Right renal cortex interstitium (tissue), 3 donors: ENCODE measurements around the gene SPOP. TPM values are rescaled to one million over a fixed set of nuclear protein-coding genes. Genes with fewer than 3 reads are reported as not detected.
"Not testable (repeated sequence)": the region's sequence is repeated elsewhere in the genome, so short reads cannot be mapped to it uniquely, and the experiment has no call there.

Source experiments
- DNase-seq, 3 donors: peaks; one replicate each; pipeline ENCODE4 v3.0.0-alpha.2; 2013; ENCODE audit warnings: low read depth in 3 of 3, low spot score in 2 of 3
- polyA plus RNA-seq, 3 donors: library from polyadenylated mRNA; unstranded; fragments of 120-200 nt; gene quantifications; one replicate each; pipeline ENCODE4 v1.2.1, GENCODE V29; 2013; ENCODE audit not compliant: insufficient read length in 3 of 3

Gene SPOP
- 10 to 100 TPM; 62.8 to 70.9 (median 65.7) TPM for polyA plus RNA-seq

DNA sequence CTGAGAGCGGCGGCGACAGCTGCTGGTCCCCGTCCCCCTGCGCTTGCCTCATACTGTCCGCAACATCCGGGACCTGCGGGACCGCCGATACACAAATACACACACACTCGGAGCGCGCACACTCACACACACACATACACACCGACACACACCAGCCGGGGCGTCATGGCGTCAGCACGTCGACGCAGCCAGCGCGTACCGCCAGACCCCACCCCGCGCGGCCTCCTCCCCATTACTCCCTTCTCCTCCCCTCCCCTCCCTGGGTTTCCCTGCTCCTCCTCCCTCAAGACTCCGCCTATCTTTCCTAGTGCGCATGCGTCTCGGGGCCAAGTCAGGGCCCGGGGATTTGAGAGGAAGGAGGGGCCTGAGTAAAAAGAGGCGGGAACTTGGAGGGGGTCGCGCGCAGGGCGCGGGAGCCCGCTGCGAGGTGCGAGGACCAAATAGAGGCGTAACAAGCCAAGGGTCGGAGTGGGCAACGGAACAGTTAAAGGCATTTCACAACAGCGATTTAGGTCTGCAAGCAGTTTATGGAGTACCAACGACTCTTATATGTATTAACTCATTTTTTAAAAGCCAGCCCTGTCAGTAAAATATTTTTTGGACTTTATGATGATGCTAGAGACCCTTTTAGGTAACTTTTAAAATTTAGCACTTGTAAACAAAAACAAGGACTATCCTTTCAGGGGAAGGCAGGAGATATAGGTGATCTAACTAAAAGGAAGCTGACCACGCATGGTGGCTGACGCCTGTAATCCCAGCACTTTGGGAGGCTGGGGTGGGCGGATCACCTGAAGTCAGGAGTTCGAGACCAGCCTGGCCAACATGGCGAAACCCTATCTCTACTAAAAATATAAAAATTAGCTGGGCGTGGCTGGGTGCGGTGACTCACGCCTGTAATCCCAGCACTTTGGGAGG, at the start of gene SPOP:
SPOP (minus strand) TSS at position 165 of the 915 bp plus-strand sequence. CDS start 55,287 bp downstream, outside the sequence.
- peak; percentile 97 to 99 (median 98) for DNase-seq

DNA sequence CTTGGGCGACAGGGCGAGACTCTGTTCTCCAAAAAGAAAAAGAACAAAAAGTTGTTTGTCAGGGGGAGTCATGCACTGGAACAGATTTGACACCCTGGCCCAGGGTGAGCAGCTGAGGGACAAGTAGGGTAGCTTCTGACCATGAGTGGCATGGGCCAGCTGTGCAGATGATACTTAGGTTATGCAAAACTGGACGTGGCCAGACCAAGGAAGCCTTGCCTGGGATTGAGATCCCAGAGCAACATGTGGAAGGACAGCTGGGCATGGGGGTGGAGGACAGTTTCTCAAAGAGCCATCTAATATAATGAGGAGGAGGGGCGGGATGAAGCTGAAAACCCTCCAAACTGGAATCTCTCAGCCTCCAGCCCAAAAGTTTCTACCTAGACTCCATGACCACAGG, 49.5 kb upstream of the SPOP start:
- no peak for DNase-seq

DNA sequence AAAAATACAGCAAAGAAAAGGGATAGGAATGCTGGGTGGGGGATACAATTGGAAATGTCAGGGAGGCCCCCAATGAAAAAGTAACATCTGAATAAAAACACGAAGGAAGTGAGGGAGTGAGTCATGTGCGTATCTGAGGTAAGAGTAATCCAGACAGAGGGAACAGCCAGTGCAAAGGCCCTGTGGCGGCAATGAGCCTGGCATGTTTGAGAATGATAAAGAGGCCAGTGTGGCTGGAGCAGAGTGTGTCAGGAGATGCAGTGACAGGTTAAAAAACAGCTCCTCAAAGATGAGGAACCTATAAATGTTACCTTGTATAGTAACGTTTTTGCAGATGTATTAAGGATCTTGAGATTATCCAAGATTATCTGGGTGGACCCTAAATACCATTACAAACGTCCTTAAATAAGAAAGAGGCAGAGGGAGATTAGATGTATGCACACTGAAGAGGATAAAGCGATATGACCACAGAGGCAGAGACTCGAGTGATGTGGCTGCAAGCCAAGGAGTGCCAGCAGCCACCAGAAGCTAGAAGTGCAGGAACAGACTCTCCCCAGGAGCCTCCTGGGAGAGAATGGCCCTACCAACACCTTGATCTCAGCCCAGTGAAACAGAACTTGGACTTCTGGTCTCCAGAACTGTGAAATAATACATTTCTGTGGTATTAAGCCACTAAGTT, 47.7 kb upstream of the SPOP start:
- no peak for DNase-seq

DNA sequence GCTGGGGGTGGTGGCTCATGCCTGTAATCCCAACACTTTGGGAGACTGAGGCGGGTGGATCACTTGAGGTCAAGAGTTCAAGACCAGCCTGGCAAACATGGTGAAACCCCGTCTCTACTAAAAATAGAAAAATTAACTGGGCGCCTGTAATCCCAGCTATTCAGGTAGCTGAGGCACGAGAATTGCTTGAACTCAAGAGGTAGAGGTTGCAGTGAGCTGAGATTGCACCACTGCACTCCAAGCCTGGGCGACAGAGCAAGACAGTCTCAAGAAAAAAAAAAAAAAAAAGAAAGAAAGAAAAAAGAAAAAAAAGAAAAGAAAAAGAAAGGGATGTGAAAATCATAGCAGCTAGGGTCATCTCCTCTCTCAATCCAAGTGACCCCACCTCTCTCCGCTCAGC, 46.7 kb upstream of the SPOP start:
- DNase-seq, result not testable (repeated sequence)

DNA sequence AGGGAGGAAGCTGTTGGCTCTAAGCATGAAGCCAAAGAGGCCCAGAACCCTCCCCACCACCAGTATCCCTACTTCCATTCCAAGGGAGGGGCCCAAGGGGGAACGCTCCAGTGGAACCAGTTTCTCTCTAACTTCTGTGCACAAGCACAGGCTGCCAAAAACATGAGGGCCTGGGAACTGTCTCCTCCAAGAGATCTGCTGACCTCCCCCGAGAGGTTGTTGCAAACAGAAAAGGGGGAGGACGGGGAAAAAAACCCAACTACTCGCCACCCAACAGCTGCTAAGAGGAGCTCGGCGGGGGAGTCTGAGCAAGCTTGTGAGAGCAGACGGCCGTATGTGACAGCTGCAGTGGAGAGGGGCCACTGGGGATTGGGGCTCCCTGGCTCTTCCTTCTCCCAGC, 45.5 kb upstream of the SPOP start:
- peak; percentile 25 to 56 (median 39) for DNase-seq

DNA sequence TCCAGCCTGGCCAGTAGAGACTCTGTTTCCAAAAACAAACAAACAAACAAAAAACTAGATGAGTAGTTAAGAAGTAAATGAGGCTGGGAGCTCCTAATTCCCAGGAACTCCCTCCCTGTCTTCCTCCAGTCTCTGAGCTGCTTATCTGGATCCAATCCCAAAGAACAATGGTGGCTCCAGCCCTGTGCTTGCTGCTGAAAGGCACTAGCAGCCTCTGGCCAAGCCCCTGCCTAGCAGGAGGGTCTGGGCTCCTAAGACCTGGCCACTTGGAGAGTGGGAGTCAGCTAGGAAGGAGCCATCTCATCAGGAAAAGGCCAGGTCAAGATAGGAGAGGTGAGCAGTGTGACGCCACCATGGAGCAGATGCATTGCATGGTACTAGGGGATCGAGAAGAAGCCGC, 44.2 kb upstream of the SPOP start:
- DNase-seq, result no peak

DNA sequence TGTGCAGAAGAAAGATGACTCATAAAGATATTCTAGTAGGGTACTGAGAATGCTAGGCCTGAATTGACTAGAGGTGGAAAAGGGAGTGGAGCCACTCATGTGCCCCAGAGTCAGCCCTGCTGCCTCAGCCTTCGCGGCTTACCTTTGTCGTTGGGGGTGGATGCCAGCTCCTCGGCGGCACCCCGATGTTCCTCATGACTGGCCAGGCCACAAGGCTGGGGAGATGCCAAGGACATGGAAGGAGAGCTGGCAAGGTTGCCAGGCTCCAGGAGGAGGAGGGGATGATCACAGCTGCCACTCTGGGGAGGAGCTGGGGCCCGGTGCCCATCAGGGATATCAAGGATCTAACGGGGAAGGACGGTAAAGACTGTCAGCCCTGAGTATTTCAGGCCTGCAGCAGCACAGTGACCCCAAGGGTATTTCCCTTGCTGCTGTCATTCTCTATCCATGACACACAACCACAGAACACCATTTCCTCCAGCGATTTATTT, 39.5 kb upstream of the SPOP start:
- DNase-seq, result no peak

DNA sequence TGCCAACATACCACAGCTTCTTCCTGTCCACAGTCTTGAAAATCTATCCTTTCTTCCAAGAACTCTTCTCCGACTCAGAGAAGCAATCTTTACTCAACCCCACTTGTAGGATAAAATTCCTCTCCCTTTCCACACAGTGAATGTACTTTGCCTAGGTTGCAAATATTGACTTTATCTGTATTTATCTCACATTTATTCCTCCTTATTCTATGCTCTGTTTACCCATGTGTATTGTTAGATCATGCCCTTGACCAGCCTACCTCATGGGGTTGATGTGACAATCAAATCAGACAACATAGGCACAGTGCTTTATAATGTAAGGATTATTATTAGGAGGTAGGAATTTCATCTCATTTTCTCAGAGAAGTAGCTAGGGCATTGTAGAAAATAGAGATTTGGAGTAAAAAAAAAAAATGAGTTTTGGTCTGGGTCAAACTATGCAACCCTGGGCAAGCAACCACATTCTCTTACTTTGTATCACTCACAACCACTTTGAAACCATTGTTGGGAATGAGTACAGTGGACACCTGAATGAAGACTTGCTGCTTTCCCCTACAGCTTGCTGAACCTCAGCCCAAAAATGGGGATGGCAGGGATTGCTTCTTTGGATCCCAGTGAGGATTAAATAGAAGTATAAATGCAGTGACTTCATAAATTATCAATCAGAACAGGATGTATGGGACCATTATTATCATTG, 38.9 kb upstream of the SPOP start:
- DNase-seq, result no peak

DNA sequence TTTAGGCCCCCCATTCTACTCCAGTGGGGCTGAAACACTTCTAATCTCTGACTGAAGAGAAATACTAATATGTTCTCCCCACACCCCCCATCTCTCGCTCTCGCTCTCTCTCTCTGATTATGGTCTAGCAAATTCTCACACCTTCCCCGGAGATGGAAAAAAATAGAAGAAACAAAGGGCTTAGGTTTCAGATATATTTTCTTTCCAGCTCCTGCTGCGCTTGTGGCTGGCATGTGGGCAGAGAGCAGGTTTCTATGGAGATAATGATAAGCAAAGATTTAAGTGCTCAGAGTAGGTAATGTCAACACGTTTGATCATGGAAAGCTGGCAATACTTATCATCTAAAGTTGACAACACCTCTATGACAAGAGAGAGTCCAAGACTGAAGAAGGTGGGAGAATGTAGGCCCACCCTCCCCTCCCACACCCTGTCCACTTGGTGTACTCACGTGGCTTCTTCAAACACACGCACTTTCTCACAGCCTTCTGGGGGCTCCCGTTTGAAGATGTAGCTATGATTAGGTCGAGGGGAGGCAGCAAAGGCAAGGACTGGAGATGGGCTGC, 37.9 kb upstream of the SPOP start:
- no peak for DNase-seq

DNA sequence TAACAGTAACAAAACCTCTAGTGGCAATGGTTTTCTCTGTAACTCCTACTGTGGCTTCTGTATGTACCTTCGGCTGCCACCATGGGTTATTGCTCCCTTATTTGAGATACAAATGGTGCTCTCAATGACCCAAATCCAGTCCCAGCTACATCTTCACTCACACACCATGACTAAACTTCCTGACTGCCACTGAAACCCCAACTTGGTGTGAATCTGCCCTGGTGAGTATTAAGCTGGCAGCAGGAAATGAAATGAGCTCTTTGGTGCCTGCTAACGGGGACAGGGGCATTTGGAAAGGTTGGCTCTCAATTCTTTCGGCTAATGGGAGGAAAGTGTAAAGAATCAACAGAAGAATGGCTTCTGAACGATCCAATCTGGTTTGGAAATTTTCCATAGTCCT, 37.3 kb upstream of the SPOP start:
- DNase-seq, result no peak

DNA sequence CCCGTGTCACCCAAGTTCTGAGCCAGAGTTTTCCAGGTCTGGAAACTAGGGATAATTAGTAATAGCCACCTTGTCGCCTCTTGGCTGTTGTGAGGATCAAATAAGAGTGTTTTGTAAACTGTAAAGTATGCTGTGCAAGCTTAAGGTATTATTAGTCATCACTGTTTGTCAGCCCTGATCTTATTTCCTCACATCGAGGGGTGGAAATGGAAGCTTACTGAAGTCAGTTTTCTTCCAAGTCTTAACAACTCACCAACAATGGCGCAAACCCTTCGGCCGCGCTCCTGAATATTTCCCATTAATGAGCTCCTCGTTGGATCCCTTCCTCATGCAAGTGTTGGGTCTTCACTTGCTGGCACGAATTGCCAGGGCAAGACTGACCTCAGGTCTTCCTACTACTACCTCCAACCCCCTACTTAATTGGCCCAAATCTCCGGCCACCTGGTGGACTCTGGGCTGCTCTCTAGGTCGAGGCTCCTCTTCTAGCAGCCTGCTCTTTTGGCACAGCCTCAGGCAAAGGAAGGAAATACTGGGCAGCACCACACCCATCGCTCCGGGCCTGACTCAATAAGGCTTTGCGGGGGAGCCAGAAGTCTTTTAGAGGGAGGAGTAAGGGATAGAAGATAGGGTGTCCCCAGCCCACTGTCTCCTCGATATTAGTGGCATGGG, 30.8 kb upstream of the SPOP start:
- DNase-seq, result no peak

DNA sequence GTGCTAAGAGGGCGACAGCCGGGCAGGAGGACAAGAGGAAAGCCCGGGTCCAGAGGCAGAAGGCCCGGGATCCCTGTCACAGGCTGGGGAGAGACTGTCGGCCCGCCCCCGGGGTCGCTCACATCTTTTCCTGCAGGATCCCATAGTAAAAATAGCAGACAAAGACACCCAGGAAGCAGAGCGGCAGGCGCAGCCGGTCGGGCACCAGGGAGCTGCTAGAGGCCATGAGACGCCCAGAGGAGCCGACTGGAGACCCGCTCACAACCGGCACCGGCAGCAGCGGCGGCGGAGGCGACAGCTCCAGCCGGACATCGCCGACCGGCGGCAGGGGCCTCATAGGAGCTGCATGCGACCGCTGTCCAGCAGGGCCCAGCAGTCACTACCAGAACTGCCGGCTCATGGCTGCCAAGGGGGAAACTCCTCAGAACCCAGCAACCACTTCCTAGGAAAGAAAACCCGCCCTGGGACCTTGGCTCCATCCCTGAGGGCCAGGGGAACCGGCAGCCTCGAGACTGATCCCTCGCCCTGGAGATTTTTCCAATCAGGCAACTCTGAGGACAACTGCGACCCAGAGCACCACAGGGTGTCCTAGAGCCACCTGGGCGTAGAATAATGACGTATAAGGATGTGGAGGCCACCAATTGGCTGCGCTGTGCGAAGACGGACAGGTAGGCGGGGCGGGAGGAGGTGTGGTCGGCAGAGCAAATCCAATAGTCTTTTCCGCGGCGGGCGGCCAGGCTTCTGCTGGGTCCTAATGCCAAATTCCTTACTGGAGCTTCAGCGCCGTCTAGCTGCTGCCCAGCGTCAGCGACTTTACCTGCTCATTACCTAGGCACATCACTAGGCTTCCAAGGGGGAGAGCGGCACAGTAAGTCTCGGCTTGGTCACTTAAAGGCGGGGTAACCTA, 30.0 kb upstream of the SPOP start, which contains the start of gene SLC35B1:
SLC35B1 (minus strand) TSS at position 357 of the 907 bp plus-strand sequence; CDS start at position 226, 131 bp downstream.
- peak; percentile 97 to 99 (median 99) for DNase-seq

DNA sequence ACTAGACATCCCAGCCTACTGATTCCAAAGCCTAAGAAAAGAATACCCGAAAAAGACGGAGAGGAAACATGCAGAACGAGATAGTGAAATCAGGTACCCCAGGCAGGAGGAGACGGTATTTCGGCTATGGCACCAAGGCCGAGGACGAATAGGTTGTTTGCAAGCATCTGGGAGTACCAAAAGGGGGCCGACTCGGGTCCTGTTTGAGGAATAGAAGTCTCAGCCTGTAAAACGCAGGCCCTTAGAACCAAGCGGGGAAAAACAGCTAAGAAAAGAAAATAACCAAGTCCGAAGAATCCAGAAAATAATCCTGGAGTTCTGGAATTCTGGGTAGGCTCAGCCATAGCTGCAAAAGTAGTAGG, 29.3 kb upstream of the SPOP start:
- DNase-seq, result no peak

DNA sequence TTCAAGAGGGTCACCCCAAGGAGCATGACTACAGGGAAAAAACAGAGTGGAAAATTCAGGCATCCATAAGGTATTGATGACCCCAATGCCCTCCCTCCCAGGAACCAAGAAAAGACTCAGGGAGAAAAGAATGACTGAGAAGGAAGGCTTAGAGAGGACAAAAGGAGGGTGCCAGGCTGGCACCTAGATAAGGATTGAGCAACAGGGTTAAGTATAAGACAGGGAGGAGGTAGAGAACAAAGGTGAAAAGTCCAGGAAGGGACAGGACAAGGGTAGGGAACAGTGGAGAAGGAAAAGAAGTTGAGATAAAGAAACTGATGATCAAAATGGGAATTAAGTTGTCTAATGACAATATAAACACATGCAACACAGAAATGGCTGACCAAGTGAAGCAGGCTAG, 27.4 kb upstream of the SPOP start:
- no peak for DNase-seq

DNA sequence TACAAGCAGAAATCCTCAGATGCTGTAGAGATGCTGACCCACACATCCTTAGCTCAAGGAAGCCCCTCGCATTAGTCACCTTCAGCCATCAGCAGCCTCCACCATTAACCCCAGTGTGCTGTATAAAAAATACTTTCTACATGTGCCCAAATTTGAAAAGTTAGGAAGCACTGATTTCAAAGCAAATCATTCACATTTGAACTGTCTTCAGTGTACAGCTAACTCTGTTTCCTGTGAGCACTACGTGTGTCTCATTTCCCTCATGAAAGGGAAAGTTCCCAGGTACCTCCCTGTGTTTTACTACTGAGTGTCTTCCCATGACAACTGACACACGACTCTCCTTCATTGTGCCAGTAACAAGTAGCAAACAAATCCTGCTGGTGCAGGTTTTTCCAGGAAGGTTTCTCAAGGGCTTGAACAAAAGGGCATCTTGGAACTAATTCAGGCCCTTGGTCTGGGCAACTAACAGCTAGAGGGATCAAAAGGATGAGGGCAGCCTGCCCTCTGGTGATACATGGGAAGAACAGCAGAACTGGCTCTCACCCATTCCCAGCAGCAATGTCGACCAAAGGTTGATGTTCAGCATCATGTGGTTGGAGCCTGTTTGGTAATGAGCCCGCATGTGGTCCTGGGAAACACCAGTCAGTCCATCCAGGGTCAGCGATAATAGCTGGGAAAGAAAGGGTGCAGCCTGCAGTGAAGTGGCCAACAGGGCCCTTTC, 25.8 kb upstream of the SPOP start:
- no peak for DNase-seq

DNA sequence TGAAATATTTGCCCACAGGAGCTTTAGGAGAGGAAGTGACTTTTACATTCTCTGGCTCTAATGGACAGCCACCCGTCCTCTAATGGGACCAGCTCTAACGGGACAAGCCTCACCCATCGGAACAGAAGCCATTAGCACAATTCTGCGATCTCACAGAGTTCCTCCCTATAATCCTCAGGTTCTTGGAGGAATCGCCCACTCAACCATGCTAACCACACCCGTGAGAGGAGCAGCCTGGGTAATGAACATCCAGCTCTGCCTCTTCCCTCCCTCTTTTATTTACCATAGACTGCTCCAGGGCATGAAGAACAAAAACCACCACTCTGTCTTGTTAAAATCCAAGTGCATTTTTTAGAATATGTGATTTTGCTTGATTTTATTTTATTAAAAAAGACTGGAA, 23.1 kb upstream of the SPOP start:
- DNase-seq, result no peak

DNA sequence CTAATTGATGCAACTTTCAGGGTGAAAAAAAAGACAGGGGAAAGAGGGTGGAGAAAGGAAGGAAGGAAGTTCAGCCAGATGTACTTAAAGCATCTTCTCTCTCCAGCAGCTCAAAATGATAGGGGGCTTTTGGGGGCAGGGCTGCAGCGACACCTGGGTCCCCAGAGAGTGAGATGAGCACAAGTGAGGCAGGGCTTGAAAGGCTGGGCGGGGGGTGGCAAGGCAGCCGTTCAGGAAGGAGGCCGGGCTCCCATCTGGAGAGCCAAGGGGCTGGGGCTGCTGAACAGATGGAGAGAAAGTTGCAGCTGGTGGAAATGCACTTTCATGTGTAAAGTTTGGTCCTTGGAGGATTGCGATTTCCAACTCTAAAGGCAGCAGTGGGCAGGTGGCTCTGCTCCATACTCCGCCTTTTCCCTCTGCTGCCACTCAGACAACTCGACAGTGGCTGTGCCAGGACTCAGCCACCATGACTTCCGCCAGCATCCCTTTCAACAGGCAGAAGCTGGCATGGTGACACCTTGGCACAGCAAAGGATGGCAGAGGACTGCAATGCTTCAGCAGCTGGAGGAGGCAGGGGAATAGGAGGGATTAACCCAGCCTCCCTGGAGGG, 22.2 kb upstream of the SPOP start:
- no peak for DNase-seq

DNA sequence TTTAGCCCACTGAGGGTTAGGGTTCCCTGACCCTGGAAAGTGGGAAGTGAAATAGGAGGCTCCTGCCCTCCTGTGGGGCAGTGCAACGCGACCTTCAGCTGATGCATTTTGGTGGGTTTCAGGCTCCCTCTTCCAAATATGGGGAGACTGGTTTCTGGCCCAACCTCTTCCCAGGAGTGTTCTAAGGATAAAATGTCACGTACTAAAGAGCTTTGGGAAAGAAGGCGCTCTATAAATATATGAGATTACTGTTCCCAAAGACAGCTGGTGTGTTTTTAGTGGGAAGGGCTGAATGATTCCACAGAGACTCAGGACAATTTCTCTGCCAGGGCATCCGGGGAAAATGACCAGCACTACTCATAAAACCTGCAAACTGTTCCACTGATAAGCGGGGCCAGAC, 20.1 kb upstream of the SPOP start:
- no peak for DNase-seq
